RWPE1 (cell line): ENCODE data around the gene CEP44.

Source experiments
- CTCF ChIA-PET: fragments of 350-600 bp; sonication (Branson Sonifier 250); formaldehyde crosslinking; extraction: SDS; loops from one replicate; lab custom pipeline; 2021; lab: Yijun Ruan, JAX
- POLR2A ChIA-PET: fragments of 400-600 bp; formaldehyde crosslinking; extraction: SDS; loops from one replicate; lab custom pipeline; 2020; ENCODE audit warnings: antibody characterized with exemption; ENCODE audit not compliant: low non-redundant PET; lab: Yijun Ruan, JAX
- DNase-seq: peaks from one replicate; pipeline ENCODE4 v3.0.0; 2012; ENCODE audit warnings: low spot score
- H3K27ac ChIP-seq: fragments of 450-650 bp; 2 replicates; pipeline ENCODE4 v1.5.1; 2017
- CTCF ChIP-seq: fragments of 450-650 bp; conservative IDR thresholded peaks from 2 replicates; pipeline ENCODE4 v1.5.1; 2017; ENCODE audit warnings: low read depth, mild to moderate bottlenecking

CEP44 gene

GRCh38 chr4:174317531-174317930 is 33.8 kb downstream of the CEP44 start:
- ChIA-PET POLR2A (no interaction called here), CTCF (no interaction called here)
- DNase-seq: no peak
- no peak for TF ChIP-seq CTCF
- no peak overlapping the region for H3K27ac ChIP-seq

GRCh38 chr4:174318829-174319764 is 35.4 kb downstream of the CEP44 start:
- CTCF ChIA-PET: interaction anchor here (0.7 to 1.2 kb wide), 9 partner anchors 8 to 164 kb away, joined by 3 to 4 read pairs (median 4); no protein-coding TSS in a partner anchor
- H3K27ac ChIP-seq: no peak overlapping the region
- peak; percentile 86 for TF ChIP-seq CTCF
- POLR2A ChIA-PET: no interaction called here
- DNase-seq: no peak

GRCh38 chr4:174320494-174321199 is 36.9 kb downstream of the CEP44 start:
- DNase-seq: no peak
- no peak for TF ChIP-seq CTCF
- CTCF ChIA-PET: no interaction called here
- POLR2A ChIA-PET: no interaction called here
- no peak overlapping the region for H3K27ac ChIP-seq

- CTCF ChIA-PET: no interaction called here
These were observed 40.5 kb downstream of the CEP44 start for GRCh38 chr4:174324236-174324635.

GRCh38 chr4:174324725-174325124 is 41.0 kb downstream of the CEP44 start:
- ChIA-PET CTCF (no interaction called here), POLR2A (no interaction called here)
- no peak for TF ChIP-seq CTCF
- no peak for DNase-seq
- H3K27ac ChIP-seq: no peak overlapping the region

More at GRCh38 chr4:174324236-174324635, 40.5 kb downstream of the CEP44 start:
- no peak for TF ChIP-seq CTCF
- POLR2A ChIA-PET: no interaction called here
- H3K27ac ChIP-seq: no peak overlapping the region
- no peak for DNase-seq

- ChIA-PET POLR2A (no interaction called here), CTCF (interaction anchor here (0.7 kb wide), 1 partner anchor 732 kb away, joined by 3 read pairs; no protein-coding TSS in a partner anchor)
- DNase-seq: peak; percentile 32
- TF ChIP-seq CTCF: no peak
- H3K27ac ChIP-seq: no peak overlapping the region
These were observed 49.2 kb downstream of the CEP44 start for GRCh38 chr4:174332741-174333493.
